Thoracic aorta (tissue), 2 donors: ENCODE measurements around the gene CHRNB4. TPM values are rescaled to one million over a fixed set of nuclear protein-coding genes. Genes with fewer than 3 reads are reported as not detected.

Experiments used
- ATAC-seq: fragments of 150-250 bp; one replicate; pipeline ENCODE4 v1.8.0; 2017; ENCODE audit warnings: low read depth; ENCODE audit not compliant: insufficient number of reproducible peaks, low FRiP score
- DNase-seq: peaks from one replicate; pipeline ENCODE4 v3.0.0-alpha.2; 2020; ENCODE audit warnings: low spot score
- H3K27ac ChIP-seq, 2 donors: fragments of 200-600 bp; sonication (generic); 1 replicate in 1 of 2; 2 replicates in 1 of 2; pipeline ENCODE4 v1.5.1; 2016; ENCODE audit warnings: mild to moderate bottlenecking in 2 of 2, moderate library complexity in 2 of 2
- H3K27me3 ChIP-seq: fragments of 200-600 bp; sonication (generic); replicated peaks from 2 replicates; pipeline ENCODE4 v1.6.0; 2016; ENCODE audit warnings: mild to moderate bottlenecking; ENCODE audit not compliant: insufficient read depth
- H3K36me3 ChIP-seq: fragments of 200-600 bp; sonication (generic); one replicate; pipeline ENCODE4 v1.5.1; 2016
- H3K4me1 ChIP-seq, 2 donors: fragments of 200-600 bp; sonication (generic); 1 replicate in 1 of 2; 2 replicates in 1 of 2; pipeline versions ENCODE4 v1.5.1 to v1.6.0; 2016; ENCODE audit warnings: low read depth in 2 of 2, mild to moderate bottlenecking in 1 of 2; ENCODE audit not compliant: control insufficient read depth in 1 of 2
- H3K4me3 ChIP-seq: fragments of 200-600 bp; sonication (generic); 2 replicates; pipeline ENCODE4 v1.5.1; 2016; ENCODE audit warnings: mild to moderate bottlenecking
- H3K9me3 ChIP-seq: fragments of 200-600 bp; sonication (generic); 2 replicates; pipeline ENCODE4 v1.5.1; 2016
- CTCF ChIP-seq: fragments of 200-600 bp; sonication (generic); IDR thresholded peaks from one replicate; pipeline ENCODE4 v1.5.1; 2019; ENCODE audit warnings: antibody characterized with exemption
- total RNA-seq, 2 donors: library from RNA; depleted of rRNA; stranded (reverse); fragments of >200 nt; gene quantifications; one replicate each; pipeline versions ENCODE4 v1.1.0 to v1.2.3, GENCODE V29; 2016

The CHRNB4 gene
- total RNA-seq, 2 donors from 2014 or later: not detected

DNA sequence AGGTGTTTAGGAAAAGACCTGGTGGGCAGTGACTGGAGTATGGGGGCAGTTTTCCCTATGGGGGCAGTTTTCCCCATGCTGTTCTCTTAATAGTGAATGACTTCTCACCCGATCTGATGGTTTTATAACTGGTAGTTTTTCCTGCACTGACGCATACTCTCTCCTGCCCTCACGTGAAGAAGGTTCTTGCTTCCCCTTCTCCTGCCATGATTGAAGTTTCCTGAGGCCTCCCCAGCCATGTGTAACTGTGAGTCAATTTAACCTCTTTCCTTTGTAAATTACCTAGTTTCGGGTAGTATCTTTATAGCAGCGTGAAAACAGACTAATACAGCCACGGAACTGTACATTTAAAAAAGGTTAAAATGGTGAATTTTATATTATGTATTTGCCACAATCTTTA is 25.0 kb upstream of the CHRNB4 start:
- Histone ChIP-seq H3K4me3 (no peak overlapping the region), H3K36me3 (no peaks in the 10 kb centered on the region), H3K27ac (no peak overlapping the region), H3K27me3 (no peaks in the 10 kb centered on the region), H3K9me3 (no peaks in the 10 kb centered on the region), H3K4me1 (no peaks in the 10 kb centered on the region)
- ATAC-seq (no peak), DNase-seq (no peak)
- TF ChIP-seq CTCF: no peak

DNA sequence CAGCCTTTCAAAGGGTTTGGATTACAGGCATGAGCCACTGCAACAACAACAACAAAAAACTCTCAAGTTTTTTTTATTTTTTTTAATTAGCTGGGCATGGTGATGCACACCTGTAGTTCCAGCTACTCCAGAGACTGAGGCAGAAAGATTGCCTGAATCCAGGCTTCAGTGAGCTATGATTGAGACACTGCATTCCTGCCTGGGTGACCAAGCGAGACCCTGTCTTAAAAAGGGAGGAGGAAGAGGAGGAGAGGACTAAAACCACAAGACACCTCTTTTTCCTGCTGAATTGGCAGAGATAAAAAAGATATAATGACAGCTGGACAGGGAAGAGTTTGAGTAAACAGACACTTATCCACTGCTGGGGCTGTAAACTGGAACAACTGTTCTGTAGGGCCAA is 22.7 kb upstream of the CHRNB4 start:
- H3K4me1 ChIP-seq: no peaks in the 10 kb centered on the region

DNA sequence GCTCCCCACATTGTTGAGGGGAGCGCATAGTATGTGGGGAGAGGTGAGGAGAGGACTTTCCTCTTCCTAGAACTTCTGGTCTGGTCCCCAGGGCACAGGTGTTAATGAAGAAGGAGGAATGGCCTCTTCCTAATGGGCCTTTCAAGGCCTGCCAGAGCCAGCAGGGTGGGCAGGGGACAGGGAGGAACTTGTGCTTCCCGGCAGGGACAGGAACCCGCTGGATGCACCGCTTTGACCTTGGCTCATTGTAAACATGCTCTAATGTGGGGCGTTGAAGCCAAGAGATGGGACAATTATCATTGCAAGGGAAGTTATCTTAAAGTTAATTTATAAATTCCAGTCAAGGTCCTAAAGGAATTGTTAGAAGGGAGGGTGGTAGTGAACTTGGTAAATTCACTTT is 21.0 kb upstream of the CHRNB4 start:
- Histone ChIP-seq H3K36me3 (no peaks in the 10 kb centered on the region), H3K4me3 (no peak overlapping the region), H3K27me3 (no peaks in the 10 kb centered on the region), H3K4me1 (no peaks in the 10 kb centered on the region), H3K27ac (no peak overlapping the region), H3K9me3 (no peaks in the 10 kb centered on the region)
- ATAC-seq: no peak
- DNase-seq: no peak
- TF ChIP-seq CTCF: no peak

More for the DNA sequence above, 22.7 kb upstream of the CHRNB4 start:
- no peak for ATAC-seq
- Histone ChIP-seq H3K27ac (no peak overlapping the region), H3K27me3 (no peaks in the 10 kb centered on the region), H3K9me3 (no peaks in the 10 kb centered on the region), H3K36me3 (no peaks in the 10 kb centered on the region), H3K4me3 (no peak overlapping the region)
- TF ChIP-seq CTCF: no peak
- no peak for DNase-seq

DNA sequence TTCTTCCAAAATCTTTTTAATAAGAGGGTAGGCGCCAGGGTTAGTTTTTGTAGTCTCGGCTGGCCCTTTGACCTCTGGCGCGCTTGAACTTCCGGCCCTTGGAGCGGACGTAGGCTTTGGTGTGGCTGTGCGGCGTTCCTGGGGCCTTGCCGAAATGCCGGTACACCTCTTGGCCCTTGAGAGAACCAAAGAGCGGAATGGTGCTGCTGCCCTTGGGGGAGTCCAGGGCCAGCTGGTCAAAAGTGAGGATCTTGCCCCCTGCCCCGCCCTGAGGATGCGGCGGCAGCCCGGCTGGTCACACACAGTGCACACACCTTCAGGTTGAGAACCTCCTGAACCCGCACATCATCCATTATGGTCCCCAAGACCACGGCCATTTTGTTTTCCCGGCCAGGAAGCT is 20.0 kb upstream of the CHRNB4 start:
- Histone ChIP-seq H3K4me3 (no peak overlapping the region), H3K9me3 (no peaks in the 10 kb centered on the region), H3K36me3 (no peaks in the 10 kb centered on the region), H3K4me1 (no peaks in the 10 kb centered on the region), H3K27ac (no peak overlapping the region), H3K27me3 (no peaks in the 10 kb centered on the region)
- TF ChIP-seq CTCF: no peak
- no peak for ATAC-seq
- no peak for DNase-seq

GRCh38 chr15:78660584-78660983 is 19.6 kb upstream of the CHRNB4 start:
- Histone ChIP-seq H3K27me3 (no peaks in the 10 kb centered on the region), H3K27ac (no peak overlapping the region), H3K4me1 (no peaks in the 10 kb centered on the region), H3K4me3 (no peak overlapping the region), H3K9me3 (no peaks in the 10 kb centered on the region), H3K36me3 (no peaks in the 10 kb centered on the region)
- no peak for DNase-seq
- no peak for ATAC-seq
- no peak for TF ChIP-seq CTCF
